GM21619 (cell line): ENCODE measurements around the gene CFDP1.
"Not testable (repeated sequence)": the region's sequence is repeated elsewhere in the genome, so short reads cannot be mapped to it uniquely, and the experiment has no call there.

Source experiments
- ATAC-seq: cut with Tn5 transposase; IDR thresholded peaks from one replicate; pipeline ENCODE4 v1.9.1; 2021; ENCODE audit not compliant: unreplicated experiment

CFDP1 gene

DNA sequence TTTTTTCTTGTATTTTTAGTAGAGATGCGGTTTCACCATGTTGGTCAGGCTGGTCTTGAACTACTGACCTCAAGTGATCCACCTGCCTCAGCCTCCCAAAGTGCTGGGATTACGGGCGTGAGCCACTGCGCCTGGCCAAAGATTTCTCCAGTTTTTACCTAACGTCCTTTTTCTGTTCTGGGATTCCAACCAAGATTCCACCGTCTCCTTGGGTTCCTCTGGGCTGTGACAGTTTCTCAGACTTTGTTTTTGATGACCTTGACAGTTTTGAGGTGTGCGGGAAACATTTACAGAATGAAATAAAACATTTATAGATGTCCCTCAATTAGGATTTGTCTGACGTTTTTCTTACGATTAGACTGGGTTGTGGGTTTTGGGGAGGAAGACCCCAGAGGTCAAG lies 163.9 kb downstream of the CFDP1 start:
- ATAC-seq = not testable (repeated sequence)

DNA sequence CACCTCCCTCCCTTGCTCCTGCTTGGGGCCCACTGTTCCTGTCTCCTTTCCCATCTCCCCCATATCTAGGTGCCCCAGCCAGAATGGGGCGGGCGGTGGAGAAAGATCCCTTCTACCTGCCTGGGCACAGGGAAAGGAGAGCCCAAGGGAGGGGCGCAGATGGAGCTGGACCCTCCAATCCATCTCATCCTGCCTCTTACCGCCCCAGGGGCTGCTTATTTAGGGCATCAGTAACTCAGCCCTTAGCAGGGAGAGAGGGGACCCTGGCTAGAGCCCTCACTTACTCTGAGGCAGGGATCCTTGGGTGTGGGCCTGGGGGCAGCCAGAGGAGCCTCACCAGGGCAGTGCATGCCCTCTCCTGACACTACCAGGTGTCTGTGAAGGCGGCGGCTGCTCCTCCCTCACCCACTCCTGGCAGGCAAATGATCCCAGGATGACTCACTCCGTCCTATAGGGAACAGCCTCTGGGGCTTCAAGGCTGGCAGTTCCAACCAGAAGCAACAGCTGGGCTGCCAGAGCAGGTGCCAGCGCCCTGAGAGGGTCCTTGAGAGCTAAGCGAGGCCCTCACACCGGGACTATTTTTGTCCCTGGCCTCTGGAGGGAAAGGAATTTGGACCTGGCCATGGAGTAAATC lies 165.6 kb downstream of the CFDP1 start:
- ATAC-seq = no peak

DNA sequence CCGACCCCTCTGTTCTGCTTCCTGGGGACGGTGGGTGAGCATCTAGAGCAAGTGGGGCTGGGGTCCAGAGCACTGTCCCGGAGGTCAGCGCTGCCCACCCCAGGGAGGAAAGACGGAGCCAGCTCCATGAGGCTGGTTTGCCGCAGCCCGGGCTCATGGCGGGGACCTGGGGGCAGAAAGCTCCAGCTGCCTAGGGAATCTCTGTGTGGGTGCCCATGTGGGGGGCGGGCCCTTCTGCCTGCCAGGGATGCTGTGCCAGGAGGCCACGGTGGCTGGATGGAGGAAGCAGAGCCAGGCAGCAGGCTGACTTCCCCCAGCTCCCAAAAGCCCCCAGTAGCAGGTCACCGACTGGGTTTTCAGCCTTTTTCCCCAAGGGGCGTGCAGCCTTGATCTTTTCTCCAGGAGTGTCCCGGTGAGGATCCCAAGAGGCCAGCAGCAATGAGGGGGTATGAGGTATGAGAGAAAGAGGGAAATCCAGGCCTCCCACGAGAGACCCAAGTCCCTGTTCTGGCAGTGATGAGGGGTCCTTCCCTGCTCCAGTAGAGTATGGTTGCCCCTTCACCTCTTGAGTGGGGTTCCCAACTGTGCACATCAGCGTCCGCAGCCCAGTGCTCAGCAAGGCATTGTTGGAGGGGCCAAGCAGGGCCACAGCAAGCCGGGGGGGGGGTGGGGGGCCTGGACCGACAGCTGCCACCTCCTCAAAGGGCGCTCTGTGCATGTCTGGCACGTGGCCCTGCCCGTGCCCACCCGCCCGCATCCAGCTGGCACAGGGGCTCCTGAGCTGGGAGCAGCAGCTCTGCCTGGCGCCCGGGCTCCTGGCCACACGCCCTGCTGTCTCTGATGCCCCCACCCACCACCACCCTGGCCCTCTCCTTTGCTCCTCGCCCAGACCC lies 166.3 kb downstream of the CFDP1 start:
- ATAC-seq = no peak

DNA sequence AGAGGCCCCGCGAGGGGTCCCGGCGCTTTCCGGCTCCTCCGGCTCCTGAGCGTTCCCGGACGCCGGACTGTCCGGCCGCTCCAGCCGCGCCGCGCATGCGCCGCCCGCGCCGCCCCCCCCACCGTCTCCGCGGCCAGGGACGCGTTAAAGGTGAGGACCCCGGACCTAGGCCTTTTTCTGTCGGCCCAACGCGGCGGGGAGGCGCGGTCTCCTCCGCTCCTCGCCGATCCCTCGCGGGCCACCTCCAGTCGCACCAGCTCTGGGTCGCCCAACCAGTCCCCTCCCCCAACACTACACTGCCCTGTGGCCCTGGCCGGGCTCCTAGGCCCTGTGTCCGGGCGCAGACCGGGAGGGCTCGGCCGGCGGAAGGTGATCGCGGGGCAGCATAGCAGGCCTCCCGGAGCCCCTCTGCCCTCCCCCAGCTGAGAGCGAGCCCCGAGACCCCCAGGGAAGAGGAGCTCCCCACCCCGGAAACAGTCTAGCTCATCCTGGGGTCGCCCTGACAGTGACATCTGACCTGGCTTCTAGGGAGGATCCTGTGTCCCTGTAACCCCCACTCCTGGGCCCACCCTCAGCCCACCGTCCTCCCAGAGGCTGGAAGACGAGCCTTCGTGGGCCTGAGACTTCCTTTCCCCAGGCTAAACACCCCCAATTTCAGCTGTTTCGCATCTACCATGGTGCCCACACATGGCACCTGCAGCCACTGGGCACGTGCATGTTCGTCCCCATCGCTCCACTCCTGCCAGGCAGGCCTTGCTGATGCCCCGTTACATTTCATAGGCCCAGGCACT lies 167.2 kb downstream of the CFDP1 start:
- ATAC-seq = peak; percentile 68

DNA sequence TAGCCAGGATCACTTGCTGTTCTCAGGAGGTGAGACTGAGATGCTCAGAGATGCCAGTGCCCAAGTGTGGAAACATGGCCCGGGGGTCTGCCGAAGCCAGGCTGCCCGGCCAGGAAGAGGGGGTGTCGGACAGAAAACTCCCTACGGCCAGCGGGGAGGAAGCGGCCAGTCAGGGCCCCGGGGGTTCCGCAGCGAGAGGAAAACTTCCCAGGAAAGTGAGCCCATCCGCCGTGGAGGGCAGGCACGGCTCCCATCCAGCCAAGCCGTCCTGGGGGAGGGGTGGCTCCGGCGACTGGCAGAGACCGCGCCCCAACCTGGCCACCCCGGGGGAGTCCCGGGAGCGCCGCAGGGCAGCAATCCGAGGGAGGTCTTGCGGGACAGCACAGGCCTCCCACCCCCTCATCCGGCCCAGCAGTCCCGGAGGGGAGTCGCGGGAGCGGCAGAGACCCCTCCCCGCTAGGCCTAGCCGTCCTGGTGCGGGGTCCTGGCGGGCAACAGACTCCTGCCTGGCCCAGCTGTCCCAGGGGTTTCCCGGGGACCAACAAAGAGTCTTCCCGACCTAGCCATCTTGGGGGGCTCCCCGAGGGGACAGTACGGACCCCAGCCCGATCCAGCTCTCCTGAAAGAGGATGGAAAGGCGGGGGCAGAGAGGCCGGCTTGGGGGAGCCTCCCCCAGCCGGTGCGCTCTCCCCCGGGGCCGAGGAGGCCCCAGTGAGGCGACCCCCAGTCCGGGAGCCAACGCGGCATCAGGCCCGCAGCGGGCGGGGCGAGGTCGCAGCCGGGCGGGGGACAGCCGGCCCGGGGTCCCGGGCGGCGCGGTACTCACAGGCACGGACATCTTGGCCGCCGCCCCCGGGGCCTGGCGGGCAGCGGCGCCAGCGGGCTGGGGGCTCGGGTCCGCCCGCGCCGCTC lies 168.0 kb downstream of the CFDP1 start:
- ATAC-seq = peak; percentile 16

- no peak for ATAC-seq
These were observed 168.8 kb downstream of the CFDP1 start for GRCh38 chr16:75264457-75264998.

- no peak for ATAC-seq
These were observed 169.3 kb downstream of the CFDP1 start for GRCh38 chr16:75263963-75264445.

- ATAC-seq = no peak
These were observed 169.9 kb downstream of the CFDP1 start for GRCh38 chr16:75263291-75263962.

DNA sequence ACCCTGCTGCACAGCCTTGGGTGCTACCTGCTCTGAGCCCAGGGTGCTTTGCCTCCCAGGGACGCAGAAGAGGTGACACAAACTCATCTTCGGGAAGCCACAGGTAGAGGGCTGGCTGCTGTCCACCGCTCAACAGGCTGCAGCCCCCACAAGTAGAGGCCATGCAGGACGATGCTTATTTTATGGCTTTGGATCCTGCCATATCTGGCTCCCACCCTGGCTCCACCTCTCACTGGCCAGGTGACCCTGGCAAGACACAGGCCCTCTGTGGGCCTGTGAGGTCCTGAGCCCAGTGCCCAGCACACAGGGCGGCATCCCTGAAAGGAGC lies 170.5 kb downstream of the CFDP1 start:
- ATAC-seq = no peak

GRCh38 chr16:75262104-75262799 lies 171.1 kb downstream of the CFDP1 start:
- no peak for ATAC-seq

DNA sequence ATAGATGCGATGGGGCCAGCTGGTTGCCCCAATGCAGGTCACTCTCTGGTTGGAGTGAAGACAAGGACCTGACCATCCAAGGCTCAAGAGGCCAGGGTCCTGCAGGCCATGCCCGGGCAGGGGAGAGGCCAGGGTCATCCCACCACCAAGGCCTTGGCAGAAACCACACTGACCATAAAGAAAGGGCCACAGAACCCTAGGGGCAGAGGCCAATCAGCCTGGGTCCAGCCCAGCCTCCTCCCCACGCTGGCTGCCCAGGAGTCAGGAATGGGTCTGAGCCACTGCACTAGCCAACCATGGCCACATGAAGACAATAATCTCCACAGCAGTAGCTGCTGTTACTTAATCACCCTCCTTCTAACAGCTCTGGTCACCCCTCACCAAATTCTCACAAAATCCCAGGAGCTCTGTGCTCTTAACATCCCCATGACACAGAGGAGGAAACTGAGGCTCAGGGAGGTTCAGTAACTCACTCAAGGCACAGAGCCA lies 171.7 kb downstream of the CFDP1 start:
- no peak for ATAC-seq

DNA sequence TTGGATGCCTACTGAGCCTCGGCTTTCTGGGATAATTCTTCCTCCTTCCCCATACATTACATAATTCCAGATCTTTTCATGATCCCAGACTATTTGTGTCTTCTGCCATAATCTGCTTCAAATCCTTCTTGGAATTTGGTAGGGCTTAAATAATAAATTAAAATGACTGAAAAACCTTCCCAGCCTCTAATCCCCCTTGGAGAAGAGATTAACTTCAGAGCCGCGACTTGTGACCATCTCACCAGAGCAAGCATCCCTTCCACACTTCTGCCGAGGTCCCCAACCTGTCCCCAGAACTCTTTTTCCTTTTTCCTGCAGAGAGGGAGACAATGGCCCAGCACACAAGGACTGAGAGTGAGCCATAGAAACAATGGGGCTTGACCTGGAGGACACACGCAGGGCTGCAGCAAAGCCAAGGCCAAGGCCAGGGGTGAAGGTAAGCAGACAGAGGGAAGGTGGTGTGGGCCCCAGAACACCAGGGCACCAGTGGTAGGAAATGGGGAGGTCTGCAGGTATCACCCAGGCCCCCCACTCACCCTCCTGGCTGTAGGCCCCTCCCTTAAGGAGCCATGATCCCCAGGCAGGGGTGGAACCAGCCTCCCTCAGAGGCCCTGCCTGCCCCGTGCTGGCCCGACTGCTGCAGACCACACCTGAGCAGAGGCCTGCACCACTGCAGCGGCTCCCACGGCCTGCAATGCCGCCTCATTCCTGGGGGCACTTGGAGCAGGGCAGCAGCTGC lies 172.3 kb downstream of the CFDP1 start:
- no peak for ATAC-seq

DNA sequence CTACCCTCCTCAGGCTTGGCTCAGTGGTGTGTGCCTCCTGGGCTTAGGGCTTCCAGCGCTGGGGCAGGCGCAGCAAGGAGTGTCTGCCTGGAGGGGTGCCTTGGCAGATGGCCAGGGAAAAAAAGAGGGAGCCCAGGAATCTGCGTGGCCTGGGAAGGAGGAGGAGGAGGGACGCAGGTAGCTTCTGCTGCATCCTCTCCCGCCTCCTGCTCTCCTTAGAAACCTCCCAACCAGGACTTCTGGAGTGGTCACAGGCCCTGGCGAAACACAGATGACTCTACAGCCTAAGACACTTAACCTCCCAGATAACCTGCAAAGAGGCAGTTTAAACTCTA lies 174.5 kb downstream of the CFDP1 start:
- ATAC-seq = no peak

GRCh38 chr16:75257886-75258806 lies 175.2 kb downstream of the CFDP1 start:
- ATAC-seq = no peak

DNA sequence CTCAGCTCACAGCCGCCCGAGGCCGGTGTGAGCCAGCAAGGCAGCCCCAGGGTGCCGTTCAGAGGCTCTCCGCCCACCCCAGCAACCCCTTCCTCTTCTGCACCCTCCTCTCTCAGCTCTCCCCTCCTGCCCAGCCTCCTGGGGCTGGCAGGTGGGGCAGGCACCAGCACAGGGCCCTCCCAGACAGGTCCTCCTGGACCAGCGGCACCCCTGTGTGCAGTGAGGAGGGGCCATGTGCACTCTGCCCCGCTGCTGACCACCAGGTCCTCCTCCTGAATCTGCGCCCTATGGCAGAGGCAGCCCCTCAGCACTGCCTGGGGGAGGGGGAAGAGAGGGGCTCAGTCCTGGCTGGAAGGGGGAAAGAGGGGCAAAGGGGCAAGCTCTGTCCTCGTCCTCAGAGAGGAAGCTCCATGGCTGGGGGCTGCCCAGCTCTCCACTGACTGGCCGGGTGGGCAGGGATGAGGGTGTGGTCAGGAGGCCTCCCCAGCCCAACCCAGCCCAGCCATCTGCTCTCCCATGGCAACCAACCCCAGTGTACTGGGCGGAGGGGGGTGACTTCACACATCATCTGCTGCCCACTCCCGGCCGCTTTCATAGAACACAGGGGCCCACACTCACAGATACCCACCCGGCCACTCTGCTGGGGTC lies 176.5 kb downstream of the CFDP1 start:
- ATAC-seq = no peak

DNA sequence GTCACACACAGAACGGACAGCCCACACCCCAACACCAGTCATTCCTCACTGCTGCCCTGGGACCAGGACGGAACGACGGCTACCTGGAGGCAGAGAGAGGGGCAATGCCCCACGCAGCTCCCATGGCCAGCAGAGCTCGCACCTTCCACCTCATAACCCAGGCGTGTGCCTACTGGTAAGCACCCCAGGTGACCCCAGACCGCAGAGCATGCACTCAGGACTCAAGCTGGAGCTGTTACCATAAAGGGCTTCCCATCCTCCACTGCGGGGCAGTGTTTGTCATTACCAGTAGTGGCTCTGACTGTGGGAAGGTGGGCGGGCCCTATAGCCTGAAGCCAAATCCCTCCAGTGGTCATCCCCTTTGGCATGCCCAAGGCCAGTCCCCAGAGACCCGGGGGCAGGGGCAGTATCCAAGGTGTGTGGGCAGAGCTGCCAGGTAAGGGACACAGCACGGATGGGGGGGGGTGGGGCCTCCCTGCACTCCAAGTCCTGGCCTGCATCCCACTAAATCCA lies 177.2 kb downstream of the CFDP1 start:
- no peak for ATAC-seq
